GM19438 (cell line): Measurements from ENCODE around the gene ZNF423.

Source experiments
- ATAC-seq: cut with Tn5 transposase; IDR thresholded peaks from one replicate; pipeline ENCODE4 v1.9.1; 2021; ENCODE audit warnings: low read depth; ENCODE audit not compliant: unreplicated experiment

The ZNF423 gene

DNA sequence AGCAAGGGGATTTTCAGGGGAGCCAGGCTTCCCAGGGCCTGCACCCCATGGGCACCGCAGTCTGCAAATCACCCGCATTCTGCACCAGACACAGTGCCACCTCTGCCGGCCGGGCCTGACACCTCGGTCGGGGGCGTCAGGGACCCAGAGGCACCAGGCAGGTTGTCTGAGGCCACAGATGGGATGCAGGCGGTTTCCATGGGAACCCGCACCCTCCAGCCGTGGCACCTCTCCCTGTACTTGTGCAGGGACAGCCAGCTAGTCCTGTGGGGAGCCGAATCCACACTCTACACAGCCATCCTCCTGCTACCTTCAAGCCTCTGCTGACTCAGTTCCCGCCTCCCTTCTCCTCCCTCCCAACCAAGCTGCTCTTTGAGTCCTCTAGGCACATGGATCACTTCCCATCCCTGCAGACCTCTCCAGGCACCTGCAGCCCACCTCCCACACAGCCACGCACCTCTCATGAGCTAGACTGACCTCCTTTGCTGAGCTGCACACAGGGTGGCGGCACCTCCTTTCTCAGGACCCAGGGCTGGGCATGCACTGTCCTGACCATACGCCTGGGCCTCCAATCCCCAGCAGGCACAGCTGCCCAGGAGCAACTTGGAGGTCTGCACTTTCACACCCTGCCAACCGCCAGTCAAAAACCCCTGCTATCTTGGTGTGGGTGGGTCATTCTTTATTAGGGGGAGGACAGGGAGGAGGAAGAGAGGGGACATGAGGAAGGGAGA, 362.9 kb downstream of the ZNF423 start:
- no peak for ATAC-seq

- no peak for ATAC-seq
Measured at GRCh38 chr16:49491771-49492761, 363.8 kb downstream of the ZNF423 start.

GRCh38 chr16:49491106-49491670, 364.7 kb downstream of the ZNF423 start:
- no peak for ATAC-seq

- ATAC-seq = no peak
Measured at GRCh38 chr16:49490321-49490705, 365.6 kb downstream of the ZNF423 start.

DNA sequence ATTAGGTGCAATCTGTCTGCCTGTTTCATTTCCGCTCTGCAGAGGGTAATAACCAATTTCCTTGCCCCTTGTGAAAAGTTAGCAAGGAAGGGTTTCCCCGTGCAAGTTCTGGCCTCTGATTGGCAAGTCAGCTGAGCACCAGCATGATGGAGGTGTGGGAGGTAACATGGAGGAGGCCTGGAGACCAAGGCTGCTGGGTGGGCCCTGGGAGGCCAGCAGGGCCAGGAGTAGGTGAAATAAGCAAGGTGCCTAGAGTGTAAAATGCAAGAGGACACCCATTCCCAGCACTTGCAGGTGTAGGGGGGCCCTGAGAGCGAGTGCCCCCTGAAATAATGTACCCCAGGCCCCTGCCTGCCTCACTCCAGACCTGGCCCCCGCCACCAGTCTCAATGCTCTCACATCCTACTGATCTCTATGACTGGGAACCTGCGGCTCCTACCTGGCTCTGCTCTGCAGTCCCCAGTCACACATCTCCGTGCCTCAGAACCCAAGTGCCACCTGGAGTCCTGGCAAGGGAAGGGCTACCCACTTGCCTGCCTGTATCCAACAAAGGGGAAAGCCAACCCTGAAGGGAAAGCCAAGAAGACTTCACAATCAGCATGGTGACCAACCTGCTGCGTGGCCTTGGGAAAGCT, 366.1 kb downstream of the ZNF423 start:
- ATAC-seq = no peak

GRCh38 chr16:49488740-49489525, 367.0 kb downstream of the ZNF423 start:
- ATAC-seq = no peak

- no peak for ATAC-seq
Measured at GRCh38 chr16:49488336-49488735, 367.6 kb downstream of the ZNF423 start.

GRCh38 chr16:49487746-49488145, 368.2 kb downstream of the ZNF423 start:
- no peak for ATAC-seq

GRCh38 chr16:49486400-49486799, 369.5 kb downstream of the ZNF423 start:
- ATAC-seq = no peak

- ATAC-seq = no peak
Measured at GRCh38 chr16:49485663-49486062, 370.2 kb downstream of the ZNF423 start.

DNA sequence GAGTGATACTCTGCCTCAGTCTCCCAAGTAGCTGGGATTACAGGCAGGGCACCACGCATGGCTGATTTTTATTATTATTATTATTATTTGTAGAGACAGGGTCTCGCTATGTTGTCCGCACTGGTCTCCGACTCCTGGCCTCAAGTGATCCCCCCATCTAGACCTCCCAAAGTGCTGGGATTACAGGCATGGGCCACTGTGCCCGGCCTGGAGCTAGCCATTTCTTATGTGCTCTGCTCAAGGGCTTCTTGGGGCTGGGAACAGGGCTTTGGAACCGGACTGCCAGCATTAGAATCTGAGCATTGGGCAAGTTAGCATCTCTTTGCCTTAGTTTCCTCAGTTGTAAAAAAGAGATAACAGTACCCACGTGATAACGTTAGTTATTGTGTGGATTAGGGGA, 371.0 kb downstream of the ZNF423 start:
- no peak for ATAC-seq

DNA sequence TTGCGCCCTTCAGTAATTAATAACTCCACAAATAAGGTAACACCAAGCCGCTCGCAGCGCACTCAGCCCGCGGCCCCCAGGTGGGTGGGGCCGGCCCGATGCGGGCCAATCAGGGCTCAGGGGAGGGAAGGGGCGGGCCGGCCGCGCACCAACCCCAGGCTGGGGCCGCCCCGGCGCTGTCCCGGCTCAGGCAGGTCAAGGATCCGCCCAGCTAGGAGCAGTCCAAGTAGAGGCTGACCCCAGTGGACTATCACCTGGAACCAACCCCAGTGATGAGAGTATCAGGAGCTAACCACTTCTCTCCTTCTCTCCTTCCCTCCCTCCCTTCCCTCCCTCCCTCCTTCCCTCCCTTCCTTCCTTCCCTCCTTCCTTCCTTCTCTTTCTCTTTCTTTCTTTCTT, 371.5 kb downstream of the ZNF423 start:
- ATAC-seq = peak; percentile 80

- ATAC-seq = no peak
Measured at GRCh38 chr16:49483651-49484450, 372.1 kb downstream of the ZNF423 start.

- no peak for ATAC-seq
Measured at GRCh38 chr16:49483251-49483650, 372.7 kb downstream of the ZNF423 start.

- no peak for ATAC-seq
Measured at GRCh38 chr16:49482690-49483089, 373.2 kb downstream of the ZNF423 start.

GRCh38 chr16:49478616-49479015, 377.3 kb downstream of the ZNF423 start:
- ATAC-seq = no peak

GRCh38 chr16:49478107-49478506, 377.8 kb downstream of the ZNF423 start:
- ATAC-seq = no peak

- no peak for ATAC-seq
Measured at GRCh38 chr16:49477250-49477895, 378.5 kb downstream of the ZNF423 start.

DNA sequence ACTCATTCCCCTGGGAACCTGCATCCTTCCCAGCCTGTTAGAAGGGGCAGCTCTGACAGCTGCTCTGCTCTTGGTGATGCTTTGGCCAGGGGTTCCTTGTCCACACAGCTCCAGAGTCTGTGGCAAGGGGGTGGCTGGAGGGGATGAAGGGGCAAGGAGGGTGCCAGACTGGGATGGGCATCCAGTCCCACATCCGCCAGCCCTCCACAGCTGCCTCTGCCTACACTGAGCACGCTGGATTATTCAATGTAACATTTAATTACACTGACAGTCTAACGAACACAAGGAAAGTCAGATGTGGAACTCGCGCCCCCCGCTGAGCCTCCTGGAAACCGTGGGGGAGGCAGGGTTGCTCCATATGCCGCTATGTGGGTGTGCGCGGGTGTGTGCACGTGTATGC, 381.2 kb downstream of the ZNF423 start:
- no peak for ATAC-seq
